Measurements from ENCODE around the gene MARCHF11.

The MARCHF11 gene

DNA sequence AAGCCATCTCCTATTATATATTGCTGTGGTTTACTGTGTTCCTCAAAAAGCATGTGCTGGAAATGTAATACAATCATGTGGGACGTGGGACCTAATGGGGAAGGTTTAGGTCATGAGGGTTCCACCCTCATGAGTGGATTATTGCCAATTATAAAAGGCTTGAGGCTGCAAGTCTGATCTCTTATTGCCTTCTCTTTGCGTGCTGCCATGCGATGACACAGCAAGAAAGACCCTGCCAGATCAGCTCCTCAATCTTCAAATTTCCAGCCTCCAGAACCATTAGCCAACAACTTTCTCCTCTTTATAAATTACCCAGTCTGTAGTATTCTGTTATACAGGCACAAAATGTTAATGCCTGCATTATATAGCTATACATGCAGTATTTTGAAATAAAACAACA lies 45.4 kb downstream of the MARCHF11 start:
- DNase-seq (ENCODE audit: low read depth, low spot score), result no peak

DNA sequence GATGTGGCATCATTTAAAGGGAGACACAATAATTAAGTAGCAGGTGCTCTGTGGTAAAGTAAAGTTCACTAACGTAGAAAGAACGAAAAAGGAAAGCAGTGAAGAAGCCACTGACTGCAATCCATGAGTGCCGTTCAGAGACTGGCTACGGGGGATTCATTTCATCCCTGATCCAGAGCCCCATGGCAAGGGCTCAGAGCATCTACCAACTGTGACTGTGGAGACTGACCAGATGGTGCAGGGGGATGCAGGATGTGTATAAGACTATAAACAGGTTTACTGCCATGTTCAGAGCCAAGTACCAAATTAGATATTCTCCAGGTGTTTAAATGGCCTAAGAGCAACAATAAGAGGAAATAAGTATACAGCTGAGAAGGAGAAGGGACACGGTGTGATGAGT lies 47.7 kb downstream of the MARCHF11 start:
- no peak for DNase-seq (ENCODE audit: low read depth, low spot score)

DNA sequence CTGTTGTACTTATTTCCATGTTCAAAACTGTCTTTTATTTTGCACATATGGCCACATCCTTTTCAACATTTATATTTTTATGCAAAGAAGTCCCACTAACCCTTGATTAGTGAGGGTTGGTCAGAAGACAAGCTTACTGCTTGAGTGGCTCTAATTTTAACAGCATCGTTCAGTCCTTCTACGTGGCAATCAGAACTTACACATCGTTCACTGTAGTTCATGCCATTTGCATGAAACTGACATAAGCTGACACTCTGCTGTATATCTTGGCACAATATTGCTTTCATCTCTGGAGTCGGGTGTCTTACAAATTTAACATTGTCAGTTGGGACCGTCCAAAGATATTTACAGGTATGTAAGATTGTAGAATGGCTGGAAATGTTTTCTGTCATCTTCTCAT lies 50.6 kb downstream of the MARCHF11 start:
- no peak for DNase-seq (ENCODE audit: low read depth, low spot score)

DNA sequence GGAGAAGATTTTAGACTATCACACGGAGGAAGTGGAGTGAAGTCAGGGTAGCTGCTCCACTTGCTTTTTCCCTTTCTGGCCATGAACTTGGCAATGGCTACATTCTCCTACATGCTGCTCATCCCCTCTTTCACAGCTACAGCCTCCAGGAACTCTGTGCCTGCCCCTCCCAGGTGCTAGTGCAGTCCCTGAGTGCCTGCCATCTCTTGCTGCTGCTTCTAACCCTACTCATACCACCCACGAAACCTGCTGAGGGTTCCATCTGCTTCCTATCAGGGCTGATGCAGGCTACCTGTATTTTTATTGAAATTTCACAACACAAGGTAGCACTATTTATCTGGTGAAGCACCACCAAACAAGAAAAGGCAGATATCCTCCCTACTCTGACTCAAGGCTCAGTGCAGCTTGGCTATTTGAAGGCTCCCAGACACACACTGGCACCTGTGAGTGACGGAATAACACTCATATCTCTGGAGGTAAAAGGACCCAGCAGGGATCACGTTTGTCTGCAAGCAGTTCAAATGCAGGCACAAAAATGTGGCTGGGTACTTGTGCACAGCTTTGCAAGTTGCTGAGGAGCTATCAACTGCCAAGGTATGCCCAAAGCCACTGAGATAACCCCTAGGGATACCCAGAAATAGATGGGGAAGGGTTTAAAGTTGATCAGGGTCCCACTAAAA lies 51.6 kb downstream of the MARCHF11 start:
- DNase-seq (ENCODE audit: low read depth, low spot score), result no peak

DNA sequence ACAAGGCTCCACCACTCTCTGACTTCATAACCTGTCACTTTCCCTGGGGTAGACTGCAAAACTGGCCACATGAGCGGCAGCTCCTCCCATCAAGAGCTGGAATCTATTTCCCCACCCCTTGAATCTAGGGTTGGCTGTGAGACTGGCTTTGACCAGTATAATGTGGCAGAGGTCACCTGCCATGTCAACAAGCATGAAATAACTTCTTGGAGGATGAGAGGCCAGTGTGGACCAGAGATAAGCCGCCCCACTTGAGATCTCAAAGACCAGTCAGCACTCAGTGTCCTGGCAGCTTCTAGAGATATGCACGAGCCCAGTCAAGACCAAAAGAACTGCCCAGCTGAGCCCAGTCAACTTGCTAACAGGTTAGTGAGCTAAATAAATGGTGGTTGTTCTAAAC lies 59.0 kb downstream of the MARCHF11 start:
- DNase-seq (ENCODE audit: low read depth, low spot score), result no peak

DNA sequence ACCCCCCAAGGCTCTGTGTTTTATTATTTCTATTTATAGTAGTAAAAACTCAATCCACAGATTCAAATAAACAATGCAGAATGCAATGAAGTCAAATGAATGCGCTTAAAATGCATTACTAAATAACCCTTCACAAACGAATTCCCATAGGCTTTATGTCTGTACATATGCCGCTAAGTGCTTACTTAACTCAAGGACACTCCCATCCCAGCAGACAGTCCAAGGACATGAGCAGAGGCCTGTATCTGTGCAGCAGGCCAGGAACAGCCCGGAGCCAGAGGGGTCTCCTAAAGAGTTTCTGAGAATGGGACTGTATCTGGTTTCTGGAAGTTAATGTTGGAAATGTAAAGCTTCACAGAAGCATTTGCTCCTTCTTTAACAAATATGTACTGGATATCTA lies 59.8 kb downstream of the MARCHF11 start:
- DNase-seq (ENCODE audit: low read depth, low spot score), result no peak

DNA sequence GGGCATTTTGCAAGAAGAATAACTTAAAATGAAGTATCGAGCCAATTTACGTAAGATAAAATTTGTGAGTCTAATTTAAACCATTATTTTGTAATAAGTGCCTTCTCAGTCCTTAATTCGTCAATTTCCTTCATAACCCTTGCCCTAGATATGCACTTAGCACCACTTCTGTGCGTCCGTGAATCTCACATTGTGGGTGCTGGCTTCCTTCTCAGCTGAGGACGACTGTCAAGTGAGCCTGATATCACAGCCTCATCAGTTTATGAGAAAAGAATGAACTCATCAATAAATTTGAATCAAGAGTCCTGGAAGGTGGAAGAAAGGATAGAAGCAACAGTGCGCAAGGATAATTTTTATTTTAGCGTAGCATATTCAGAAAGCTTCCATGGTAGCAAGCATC lies 64.5 kb downstream of the MARCHF11 start:
- no peak for DNase-seq (ENCODE audit: low read depth, low spot score)

DNA sequence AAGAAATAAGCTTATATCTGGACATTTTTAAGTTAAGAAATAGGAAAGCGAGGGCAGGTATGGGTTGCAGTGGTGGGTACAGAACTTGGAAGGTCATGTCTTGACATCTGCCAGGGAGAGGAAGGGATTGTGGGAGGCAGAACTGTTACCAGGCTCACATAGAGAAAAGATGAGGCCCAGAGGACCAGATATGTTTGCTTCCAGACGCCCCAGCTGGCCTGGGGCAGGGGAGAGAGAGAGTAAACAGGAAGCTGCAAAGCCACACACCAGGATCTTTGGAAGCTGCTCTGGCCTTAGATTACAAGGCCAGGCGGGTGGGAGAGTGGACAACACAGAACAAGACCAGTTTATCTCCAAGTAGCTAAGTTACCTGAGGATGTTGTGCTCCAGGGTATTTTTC lies 71.2 kb downstream of the MARCHF11 start:
- DNase-seq (ENCODE audit: low read depth, low spot score), result no peak

DNA sequence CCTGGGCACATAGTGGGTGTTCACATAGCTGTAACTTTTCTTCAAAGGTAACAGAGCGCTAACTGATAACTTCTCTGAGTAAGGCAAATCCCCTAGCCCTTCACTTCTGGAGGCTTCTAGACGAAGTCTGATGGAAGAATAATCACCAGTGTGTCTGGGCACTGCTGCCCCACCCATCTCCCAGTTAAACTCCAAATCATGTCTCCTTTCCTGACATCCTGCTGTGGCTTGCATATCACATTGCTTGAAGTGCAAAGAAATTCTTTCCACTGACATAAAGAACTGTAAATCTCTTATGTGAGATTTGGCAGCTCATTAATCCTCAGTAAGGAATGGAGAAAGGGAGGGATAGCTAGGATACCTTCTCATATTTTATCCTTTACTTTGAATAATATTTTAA lies 74.6 kb downstream of the MARCHF11 start:
- DNase-seq (ENCODE audit: low read depth, low spot score), result no peak

DNA sequence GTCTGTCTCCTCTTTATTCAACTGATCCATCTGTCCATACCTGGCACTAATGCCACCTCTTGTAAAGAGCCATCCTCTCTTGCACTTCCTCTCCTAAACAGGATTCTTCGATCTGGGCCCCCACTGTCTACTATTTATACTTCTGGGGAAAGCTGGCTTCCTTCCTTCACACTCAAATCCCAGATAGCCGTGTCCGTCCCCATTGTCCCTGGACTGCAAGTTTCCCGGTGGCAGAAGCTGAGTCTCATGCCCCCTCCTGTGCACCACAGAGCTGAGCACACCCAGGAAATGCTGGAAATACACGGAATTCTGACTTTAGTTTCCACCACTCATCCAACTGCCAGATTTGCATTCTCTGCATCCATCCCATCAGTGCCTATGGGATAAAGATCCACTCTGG lies 84.0 kb downstream of the MARCHF11 start:
- DNase-seq (ENCODE audit: low read depth, low spot score), result no peak

DNA sequence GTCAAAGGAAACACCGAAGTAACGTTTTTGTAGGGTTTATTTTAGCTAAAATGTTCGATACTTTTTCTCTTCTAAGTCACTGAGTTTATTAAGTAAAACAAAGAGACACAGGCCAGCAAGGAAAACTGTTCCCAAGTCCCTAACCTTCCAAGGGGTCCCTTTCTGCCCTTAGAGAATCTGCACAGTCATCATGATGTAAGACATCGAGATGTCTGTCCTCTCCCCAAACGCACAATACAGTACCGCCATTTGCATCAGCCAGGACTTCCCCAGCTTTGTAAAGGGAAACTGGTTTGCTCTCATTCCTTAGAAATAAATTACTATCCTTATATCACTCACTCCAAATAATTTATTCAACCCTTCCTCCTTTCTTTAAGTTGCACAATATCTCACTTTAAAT lies 89.3 kb downstream of the MARCHF11 start:
- DNase-seq (ENCODE audit: low read depth, low spot score), result no peak

DNA sequence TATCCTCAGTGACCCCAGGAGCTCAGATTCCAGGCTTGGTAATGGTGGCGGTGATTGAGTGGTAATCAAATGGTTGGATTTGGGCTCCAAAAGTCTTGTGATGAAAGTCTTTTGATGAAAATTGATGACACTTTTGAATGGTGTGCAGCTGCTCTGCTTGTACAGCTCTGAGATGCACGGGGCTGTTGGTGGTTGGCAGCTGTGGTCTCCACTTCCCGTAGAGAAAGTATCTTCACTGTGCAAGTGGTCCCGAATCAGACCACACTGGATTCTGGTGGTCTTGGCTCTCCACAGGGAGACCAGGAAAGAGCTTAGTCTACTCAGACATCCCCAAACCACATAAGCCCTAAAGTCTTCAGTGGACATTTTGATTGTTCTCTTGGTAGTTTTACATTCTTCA lies 96.6 kb downstream of the MARCHF11 start:
- no peak for DNase-seq (ENCODE audit: low read depth, low spot score)

DNA sequence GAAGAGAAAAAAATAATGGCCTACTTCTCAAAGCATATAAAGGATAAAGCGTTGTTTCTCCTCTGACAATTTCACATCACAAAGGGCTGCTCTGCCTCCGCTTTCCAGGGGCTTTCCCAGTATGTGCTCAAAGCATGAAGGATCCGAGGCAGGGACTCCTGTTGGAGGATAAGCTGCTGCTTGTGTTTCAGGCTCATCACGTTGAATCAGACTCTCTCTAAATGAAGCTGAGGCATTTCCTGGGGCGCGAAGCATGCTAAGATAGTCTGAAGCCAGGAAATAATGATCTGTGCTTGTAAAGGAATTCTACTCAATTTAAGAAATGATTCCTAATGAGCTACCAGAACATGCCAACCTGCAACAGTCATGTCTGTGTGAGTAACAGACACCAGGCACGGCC lies 97.5 kb downstream of the MARCHF11 start:
- DNase-seq (ENCODE audit: low read depth, low spot score), result no peak

DNA sequence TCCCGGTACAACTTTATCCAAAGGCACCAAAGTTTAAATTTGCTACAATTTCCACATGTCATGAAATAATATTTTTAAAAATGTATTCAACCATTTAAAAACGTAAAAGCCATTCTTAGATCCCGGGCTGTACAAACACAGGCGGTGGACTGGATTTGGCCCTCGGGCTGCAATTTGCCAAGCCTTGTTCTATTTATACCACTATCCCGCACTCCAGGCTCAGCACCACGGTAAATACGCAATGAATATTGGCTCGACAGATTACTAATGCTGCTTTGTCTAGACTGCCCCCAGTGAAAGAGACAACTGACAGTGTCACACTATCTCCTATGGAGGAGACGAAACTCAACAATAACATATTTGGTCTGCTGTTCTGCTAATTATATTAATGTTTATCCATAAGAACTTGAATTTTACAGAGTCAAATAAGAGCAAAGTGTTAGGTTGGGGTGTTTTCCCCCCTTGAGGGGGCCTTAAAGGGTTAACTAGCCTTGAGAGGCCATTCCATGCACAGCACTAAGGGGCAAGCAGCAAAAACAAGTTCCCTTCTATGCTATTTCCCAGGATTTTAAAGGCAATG lies 98.1 kb downstream of the MARCHF11 start:
- DNase-seq (ENCODE audit: low read depth, low spot score), result no peak

DNA sequence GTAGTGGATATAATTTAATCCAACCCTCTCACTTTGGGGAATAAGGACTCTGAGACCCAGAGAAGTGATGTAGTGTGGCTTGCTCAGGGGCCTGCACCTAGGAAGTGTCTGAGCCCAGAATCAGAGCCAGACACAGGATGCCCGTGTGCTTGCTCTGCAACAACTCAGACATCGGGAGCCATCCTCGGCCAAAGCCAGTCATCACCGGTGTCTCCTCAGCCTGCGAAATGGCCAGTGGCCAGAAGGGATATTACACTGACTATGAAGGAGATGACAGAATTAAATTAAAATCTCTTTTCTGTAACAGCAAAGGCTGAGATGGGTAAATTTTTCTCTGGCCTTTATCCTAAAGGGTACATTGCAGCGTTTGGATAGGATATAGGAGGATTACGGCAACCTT lies 102.9 kb downstream of the MARCHF11 start:
- DNase-seq (ENCODE audit: low read depth, low spot score), result no peak

DNA sequence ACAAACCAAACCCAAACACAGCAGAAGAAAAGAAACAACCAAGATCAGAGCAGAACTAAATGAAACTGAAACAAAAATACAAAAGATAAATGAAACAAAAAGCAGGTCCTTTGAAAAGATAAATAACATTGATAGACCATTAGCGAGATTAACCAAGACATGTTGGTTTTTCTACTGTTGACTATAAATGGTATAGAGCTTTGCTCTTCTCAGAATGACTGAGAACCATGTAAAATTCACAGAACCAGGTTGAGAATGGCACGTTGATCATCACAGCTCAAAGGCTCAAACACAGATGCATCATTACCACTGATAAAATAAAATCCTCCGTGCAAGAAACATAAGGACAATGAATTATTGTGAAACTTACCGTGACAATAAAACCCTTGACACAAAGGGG lies 105.2 kb downstream of the MARCHF11 start:
- no peak for DNase-seq (ENCODE audit: low read depth, low spot score)

DNA sequence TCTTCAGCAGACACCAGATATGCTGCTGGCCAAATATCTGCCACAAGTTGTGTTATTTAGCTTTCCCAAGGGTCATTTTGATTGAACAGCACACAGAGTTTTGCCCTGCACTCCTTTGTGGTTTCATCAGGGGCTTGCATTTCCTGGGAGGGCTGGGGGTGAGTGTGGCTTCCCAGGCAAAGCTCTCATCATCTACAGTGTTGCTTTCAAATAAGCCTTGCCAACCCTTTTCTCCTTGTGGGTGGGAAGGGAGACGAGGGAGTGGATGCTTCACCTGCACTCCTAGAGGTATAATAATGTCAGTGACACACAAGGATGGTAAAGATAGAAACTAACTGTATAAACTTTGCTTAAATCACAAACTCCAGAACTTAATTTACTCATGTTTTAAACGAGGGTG lies 107.0 kb downstream of the MARCHF11 start:
- no peak for DNase-seq (ENCODE audit: low read depth, low spot score)

DNA sequence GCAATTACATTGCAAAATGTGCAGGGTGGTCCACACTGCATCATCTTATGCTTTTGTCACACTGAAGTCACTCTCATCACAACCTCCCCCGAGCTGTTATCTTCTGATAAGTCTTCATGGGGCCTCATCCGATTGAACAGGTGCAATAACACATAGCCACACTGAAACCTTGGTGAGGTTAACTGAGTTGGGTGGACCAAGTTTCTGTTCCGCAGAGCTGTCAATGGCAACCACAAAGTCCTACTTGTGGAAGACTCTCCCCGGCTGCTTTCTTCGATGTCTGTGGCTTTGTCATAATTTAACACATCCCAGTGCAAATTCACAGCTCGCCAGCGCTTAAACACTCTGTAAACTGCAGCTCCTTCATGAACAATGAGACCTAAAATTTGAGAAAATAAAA lies 112.2 kb downstream of the MARCHF11 start:
- no peak for DNase-seq (ENCODE audit: low read depth, low spot score)

DNA sequence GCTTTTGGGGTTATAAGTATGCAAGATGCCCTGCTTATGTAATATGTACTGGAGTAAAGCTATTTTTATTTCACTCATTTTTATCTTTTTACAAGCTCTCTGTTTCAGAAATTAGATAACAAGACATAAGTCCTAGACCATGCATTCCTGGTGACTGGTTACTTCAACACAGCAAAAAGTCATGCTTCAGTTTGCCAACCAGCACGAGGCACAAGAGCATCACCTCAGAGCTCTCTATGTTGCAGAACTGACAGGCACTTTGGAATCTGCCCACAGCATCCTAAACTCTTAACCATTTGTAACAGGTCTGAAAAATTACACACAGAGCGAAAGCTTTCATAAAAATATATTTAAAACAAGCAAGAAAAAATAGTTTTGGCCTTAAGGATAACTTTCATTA lies 112.8 kb downstream of the MARCHF11 start:
- DNase-seq (ENCODE audit: low read depth, low spot score), result no peak

DNA sequence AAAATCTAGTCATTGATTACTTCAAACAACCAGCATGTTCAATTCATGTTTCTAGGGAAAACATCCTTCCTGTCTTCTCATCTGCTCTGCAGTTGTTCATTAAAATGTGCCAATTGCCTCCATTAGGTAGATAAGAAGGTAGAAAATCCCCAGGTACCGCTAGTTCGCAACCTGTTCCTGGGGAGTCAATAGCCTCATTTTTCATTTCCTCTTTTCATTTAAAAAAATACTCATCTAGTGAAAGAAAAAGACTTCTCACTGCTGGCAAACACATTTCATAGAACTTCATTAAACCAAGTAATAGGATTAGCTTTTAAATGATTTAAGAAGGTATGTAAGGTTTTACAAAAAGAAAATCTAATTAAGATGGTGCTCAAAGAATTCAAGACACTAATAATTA lies 113.3 kb downstream of the MARCHF11 start:
- no peak for DNase-seq (ENCODE audit: low read depth, low spot score)

DNA sequence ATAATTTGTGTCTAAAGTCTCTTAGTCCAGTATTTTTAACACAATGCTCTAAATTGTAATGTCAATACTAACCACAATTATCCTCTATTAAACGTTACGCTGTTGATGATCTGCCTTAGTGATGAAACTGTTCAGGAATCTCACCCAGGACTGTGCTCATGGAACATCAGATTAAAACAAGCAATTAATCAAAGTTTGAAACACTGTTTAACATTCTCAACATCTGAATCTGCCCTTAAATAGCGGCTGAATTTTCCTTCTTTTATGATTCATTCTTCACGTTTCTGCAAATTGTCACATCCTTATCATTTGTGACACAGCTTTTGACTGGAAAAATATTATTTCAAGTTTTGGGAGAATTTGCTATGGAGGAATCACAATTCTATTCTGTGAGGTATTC lies 113.8 kb downstream of the MARCHF11 start:
- DNase-seq (ENCODE audit: low read depth, low spot score), result no peak

DNA sequence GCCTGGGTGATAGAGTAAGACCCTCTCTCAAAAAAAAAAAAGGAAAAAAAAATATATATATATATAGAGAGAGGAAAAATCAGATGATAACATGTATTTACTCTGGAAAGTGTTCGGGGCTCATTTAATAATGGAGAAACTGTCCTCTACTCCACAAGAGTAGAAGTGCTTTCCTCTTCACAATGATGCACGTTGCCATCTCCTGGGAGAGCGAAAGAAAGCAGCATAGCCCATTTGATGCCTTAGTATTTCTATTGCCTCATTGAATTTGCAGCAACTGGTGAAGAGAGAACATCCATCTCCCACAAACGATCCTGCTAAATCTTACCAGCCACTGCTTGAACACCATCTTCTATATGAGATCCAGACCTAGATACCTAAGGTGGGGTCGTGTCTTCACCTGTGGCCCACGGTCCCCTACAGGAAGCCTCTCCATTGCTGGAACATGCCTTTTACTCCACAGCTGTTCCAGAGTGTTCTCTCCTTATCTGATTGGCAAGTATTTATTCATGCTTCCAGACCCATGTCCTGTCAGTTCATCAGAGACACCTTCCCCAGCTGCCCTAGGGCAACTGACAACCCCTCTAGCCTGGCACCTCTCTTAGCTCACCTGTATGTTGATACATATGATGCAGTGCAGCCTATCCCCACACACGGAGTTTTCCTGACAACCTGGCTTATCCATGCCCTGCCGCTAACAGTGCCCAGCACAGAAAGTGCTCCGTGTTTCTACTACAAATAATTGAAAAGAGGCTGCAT lies 115.3 kb downstream of the MARCHF11 start:
- DNase-seq (ENCODE audit: low read depth, low spot score), result no peak

DNA sequence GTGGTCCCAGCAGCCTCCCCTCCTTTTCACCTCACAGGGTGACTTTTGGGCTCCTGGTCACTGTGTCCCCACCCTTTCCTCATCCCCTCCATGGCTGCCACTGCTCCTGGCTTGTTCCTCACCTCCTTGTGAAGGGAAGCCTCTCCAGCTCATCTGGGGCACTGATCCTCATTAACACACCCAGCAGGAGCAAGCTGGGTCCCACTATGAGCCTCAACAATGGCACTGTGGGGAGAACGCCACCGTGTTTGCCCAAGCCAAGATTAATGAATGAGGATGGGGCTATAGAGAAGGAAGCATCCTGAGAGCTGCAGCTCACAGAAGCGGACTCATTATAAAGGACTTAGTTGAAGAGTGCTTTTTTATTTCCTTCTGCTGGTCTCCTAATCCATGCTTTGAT lies 118.4 kb downstream of the MARCHF11 start:
- no peak for DNase-seq (ENCODE audit: low read depth, low spot score)
